Measurements from ENCODE around the gene SUMF1.
A peak's percentile ranks its signal among the peaks of the same experiment; 100 is the strongest.
"Not testable (repeated sequence)": the region's sequence is repeated elsewhere in the genome, so short reads cannot be mapped to it uniquely, and the experiment has no call there.

SUMF1 gene

GRCh38 chr3:4332574-4332973 is 134.5 kb downstream of the SUMF1 start:
- no peak for DNase-seq

- no peak for DNase-seq
Observed at GRCh38 chr3:4332111-4332510, 135.0 kb downstream of the SUMF1 start.

GRCh38 chr3:4329806-4330205 is 137.3 kb downstream of the SUMF1 start:
- not testable (repeated sequence) for DNase-seq

- no peak for DNase-seq
Observed at GRCh38 chr3:4326868-4327267, 140.2 kb downstream of the SUMF1 start.

- DNase-seq, result no peak
Observed at GRCh38 chr3:4323246-4324027, 143.6 kb downstream of the SUMF1 start.

GRCh38 chr3:4322635-4323034 is 144.4 kb downstream of the SUMF1 start:
- peak; percentile 25 for DNase-seq

- DNase-seq, result no peak
Observed at GRCh38 chr3:4321732-4322131, 145.3 kb downstream of the SUMF1 start.

- no peak for DNase-seq
Observed at GRCh38 chr3:4320096-4320911, 146.8 kb downstream of the SUMF1 start.

GRCh38 chr3:4314688-4315087 is 152.4 kb downstream of the SUMF1 start:
- no peak for DNase-seq

- DNase-seq, result no peak
Observed at GRCh38 chr3:4313606-4314293, 153.3 kb downstream of the SUMF1 start.

GRCh38 chr3:4311496-4311895 is 155.6 kb downstream of the SUMF1 start:
- no peak for DNase-seq
